Stimulated activated naive CD4-positive, alpha-beta T cell treated with Interleukin-2 at 50 U/mL for 16 hours (primary cell): Measurements from ENCODE around the gene CDC6.

Experiments used
- DNase-seq: peaks from one replicate; lab custom pipeline; 2025; lab: John Stamatoyannopoulos, UW

Gene CDC6

DNA sequence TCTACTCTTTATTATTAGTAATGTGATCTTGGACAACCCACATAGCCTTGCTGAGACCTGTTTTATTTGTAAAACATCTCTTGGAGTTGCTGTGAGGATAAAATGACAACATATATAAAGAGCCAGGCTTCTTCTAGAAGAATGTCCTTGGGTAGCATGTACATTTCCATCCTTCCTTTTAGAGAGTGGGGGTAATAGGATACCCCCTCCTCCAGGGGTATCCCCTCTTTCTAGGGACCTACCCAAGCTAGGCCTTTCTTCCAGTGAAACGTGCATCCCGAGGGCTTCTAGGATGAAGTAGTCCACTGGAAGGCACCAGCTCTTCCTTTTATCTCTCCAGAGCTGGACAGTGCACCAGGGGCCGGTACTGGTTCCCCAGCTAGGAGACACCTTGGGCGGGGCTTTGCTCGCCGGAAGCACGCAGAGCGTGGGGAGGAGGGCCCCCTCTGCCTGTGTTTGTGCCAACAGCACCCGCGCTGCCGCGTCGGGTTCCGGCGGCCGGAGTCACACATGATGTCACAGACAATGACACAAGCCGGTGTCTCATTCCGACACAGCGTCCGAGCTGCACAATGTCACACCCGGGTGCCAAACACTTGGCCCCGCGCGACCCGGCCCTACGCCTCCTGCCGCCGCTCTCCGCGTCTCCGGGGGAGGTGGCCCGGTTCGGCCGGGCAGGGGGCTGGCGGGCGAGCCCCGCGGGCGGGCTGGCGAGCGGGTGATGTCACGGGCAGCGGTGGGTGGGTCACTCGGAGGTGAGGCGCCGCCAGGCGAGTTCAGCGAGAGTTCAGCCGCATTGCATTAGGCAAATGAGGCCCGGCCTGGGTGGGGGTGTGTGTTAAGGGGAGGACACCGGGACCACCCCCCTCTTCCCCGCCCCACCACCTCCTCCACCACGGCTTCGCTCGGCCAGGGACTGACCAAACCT is 53.5 kb downstream of the CDC6 start:
- peak; percentile 79 for DNase-seq

DNA sequence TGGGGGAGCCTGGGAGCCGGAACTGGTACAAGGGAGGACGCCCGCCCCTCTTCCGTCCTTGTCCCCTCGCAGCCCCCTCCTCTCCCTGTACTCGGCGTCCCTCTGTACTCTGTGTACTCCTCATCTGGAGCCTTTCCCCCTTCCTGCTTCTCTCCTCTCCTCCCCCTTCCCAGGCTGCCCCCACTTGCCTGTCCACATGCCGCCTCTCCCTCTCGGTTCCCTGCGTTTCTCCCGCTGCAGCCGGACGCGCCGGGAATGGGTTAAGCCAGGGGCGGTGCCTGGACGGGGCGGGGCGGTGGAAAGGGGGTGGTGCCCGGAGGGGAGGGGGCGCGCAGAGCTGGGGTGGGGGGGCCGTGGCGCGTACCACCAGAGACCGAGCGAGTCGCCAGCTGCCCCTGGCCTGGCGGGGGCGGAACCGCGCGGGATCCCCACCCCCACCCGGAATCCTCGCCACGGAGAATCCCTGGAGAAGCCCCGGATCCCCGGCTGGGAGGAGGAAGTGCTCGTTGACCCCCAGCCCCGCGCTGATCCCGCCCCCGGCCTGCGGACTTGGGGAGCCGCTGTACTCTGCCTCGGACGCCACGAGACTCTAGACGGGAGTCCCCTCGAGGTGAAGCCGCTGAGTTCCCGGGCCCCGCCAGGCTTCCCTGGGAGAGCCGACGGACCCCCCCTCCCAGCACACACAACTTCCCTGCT is 54.3 kb downstream of the CDC6 start:
- no peak for DNase-seq

DNA sequence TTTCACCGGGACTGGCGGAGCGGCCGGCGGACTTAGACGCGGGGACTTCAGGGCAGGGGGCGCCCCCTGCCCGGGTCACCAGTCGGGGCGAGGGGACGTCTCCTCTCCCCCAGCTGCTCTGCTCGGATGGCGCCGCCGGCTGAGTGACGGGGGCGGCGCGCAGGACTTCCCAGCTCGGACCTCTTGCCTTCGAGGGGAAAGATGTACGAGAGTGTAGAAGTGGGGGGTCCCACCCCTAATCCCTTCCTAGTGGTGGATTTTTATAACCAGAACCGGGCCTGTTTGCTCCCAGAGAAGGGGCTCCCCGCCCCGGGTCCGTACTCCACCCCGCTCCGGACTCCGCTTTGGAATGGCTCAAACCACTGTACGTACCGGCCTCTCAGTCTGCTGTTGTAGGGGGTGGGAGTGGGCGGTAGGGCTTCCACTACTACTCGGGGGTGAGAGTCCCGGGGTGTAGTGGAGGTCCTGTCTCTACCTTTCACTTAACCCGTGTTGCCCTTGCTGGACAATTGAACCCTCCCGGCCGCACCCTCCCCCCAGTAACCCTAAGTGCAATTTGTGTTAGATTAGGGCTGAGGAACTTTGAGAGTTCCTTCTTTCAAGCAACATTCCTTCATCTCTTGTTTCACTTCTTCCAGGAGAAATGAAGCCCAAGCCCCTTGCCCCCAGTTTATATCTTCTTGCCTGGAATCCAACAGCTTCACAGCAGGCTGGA is 55.0 kb downstream of the CDC6 start:
- no peak for DNase-seq

DNA sequence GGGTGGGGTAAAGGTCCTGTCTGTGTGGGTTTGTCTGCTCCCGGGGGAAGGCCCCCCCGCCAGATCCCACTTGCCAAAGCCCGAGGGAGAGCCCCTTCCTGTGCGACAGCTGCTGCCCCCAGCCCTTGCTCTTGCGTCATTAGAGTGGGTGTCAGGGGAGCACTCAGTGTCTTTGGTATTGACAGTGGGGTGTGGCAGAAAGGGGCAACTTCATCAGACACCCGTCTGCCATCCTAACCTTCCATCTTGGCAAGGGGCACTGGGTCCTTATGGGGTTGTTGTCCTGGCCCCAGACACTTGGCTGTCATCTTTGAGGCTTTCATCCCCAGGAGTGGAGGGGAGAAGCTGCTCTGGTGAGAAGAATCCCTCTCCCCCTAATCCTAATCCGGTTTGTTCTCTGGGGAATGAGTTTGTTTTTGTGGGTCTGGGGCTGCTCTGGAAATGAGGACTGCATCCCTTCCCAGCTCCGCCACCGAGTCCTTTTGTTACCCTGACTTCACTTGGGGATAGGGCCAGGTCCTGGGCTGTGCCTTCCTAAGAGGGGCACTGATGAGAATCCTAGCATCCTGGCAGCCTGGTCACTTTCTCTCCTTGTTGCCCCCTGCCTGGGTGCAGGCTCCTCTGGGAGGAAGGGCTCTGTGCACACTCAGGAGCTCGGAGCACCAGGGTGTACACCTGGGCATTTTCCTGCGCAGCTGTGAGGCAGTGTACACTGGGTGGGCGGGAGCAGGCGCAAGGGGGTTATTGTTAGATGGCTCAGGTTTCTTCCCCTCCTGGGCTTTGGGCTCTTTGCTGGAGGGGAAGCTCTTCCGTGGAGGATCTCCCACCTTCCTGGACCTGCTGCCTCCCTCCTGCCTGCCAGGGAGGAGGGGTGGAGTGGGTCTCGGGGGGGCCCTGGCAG is 55.8 kb downstream of the CDC6 start:
- DNase-seq = no peak

DNA sequence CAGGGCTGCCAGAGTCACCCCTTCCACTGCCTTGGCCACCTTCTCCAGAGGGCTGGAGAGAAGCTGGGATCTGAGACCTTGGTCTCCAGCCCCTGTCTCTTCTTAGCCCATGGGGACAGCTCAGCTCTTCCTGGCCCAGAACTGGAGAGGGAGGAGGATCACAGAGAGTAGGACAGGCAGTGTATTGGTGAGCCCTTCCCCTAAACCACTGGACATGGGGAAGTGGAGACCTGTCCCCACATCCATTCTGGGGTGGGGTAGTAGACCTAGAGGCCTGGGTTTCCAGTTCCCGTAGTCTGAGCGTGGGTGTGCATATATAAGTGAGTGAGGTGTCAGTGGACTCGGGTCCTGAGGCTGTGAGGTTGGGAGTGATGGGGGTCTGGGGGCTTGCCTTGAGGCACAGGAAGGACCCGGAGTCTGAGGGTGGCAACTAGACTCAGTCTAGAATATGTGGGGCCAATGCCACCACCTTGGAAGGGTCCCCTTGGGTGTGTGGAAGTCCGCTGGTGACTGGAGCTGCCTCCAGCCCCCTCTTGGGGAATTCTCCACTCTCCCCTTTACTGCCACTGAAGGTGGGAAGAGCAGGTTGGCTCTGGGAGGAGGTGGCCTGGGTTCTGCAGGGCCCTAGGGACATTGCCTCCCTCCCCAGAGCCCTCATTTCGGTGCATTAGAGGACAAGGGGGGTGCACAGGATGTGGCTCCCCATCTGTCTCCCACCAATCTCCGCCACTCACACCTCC is 56.9 kb downstream of the CDC6 start:
- DNase-seq = no peak

DNA sequence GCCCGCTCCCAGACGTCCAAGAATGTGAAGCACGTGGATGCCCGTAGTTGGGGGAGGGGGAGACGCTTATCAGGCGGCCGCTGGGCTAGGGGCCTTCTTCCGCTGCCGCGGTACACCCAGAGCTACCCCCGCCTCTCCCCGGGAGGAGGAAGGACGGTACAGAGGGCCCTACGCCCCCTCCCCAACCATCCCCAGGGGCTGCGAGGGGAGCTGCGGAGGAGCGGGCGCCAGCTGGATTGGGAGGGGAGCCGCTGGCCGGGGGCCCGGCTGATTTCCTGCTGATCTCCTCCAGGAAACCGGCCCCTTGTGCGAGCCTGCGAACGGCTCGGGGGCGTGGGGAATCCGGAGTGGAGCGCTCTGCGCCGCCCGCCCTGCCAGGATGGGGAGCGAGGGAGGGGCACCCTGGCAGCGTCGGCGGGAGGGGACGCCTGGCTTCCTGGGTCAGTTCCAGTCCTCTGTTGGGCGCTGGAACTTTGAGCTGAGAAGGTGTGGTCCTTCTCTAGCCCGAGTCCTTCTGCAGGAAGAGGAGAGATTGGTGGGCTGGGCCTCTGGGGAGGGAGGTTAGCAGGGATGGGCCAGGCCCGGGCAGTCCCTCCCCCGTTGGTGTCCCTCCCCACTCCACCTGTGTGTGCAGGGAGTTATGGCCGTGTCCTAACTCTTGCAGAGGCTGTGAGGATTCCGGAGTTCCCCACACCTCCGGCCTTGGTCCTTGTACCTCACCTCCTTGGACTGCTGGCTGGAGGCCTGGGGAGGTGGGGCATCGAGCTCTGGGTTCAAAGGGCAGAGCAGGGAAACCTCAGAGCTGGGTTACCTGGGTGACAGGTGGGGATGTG is 57.7 kb downstream of the CDC6 start:
- no peak for DNase-seq

DNA sequence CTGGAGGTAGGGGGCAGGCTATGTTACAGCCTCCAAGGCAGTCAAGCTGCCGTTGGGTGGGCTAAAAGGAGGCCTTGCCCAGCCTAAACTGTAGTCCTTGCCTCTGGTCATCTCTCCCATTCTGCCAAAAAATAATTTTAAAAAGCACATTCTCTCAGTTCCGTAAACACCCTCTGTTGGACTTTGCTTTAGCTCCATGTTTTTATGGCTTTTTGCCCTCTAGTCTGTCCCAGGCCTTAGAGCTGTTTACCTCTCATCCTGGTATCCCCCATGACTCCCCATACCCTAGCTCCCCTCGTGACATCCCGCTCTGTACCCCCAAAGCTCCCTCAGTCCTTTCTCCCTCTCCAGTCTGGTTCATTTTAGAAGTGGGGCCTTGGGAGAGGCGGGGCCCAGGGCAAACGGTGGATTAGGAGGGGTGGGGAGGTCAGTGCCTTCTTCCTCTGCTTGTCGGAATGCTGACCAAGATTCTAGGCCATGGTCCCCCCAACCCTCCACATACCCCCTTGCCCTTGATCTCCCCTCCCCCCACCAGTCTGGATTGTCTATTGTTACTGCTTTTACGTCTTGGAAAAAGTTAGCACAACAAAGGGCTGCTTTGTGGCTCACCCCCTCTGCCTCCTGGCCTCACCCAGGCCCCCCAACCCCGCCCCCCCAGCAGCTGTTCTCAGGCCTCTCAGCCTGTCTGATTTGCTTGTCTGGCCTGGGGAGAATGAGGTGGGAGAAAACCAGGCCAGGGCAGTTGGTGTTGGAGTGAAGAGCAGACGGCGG is 58.5 kb downstream of the CDC6 start:
- no peak for DNase-seq

DNA sequence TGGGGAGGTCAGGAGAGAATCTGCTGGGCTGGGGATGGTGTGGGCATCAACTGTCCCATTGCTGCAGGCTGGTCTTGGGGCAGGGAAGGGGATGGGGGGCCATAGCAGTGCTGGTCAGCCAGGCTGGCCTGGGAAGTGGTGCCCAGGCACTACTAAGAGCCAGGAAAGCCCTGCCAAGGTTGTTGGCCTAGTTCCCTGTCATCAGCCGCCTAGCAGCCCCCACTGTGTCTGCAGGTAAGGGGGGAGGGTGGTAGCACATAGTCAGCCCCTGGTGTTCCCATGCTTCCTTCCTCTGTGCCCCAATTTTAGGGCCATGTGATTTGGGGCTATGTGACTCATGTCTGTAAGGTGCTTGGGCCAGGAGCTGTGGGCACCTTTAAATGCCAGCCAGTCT is 59.1 kb downstream of the CDC6 start:
- DNase-seq = no peak

DNA sequence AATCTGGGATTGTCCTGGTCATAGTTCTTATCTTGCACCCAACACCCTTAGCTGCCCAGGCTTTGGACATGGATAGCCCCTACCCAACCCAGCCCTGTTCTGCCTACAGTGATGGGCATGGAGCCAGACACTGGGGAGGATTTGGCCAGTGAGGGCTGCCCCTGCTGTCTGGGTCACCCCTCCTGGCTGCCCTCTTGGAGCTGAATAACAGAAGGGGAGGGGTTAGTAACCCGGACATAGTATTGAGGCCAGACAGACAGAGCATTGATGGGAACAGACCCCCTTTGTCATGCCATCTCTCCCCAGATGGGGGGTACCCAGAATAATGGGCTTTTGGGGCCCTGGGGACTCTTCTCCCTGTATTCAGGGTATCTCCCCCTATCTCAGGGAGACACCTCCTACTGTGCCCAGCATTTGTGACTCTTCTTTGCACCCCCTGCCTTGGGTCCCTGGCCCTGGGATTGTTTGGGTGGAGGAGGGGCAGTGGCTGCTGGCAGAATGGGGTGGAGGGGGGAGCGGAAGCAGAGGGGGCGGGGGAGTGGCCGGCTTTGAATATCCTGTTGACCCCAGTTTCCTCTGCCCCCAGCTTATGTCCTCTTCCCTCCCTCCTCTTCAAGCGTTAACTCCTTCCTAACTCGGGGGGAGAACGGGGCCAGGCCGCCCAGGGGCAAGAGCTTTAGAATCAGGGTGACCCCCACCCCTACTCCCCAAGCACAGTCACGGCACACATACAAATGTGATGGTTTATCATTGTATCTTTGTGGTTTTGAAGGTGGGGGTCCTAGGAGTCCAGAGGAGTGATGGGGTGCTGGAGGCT is 59.8 kb downstream of the CDC6 start:
- DNase-seq = no peak

DNA sequence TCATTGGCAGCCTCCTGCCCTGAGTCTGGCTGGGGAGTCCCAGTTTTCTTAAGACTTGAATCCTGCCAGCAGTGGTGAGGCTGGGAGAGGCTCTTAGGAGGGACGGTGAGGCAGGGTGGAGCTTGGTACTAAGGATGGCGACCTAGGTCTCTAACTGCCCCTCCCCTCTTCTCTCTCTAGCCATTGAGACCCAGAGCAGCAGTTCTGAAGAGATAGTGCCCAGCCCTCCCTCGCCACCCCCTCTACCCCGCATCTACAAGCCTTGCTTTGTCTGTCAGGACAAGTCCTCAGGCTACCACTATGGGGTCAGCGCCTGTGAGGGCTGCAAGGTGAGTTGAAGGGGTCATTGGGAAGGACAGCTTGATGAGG is 60.4 kb downstream of the CDC6 start:
- DNase-seq = no peak

DNA sequence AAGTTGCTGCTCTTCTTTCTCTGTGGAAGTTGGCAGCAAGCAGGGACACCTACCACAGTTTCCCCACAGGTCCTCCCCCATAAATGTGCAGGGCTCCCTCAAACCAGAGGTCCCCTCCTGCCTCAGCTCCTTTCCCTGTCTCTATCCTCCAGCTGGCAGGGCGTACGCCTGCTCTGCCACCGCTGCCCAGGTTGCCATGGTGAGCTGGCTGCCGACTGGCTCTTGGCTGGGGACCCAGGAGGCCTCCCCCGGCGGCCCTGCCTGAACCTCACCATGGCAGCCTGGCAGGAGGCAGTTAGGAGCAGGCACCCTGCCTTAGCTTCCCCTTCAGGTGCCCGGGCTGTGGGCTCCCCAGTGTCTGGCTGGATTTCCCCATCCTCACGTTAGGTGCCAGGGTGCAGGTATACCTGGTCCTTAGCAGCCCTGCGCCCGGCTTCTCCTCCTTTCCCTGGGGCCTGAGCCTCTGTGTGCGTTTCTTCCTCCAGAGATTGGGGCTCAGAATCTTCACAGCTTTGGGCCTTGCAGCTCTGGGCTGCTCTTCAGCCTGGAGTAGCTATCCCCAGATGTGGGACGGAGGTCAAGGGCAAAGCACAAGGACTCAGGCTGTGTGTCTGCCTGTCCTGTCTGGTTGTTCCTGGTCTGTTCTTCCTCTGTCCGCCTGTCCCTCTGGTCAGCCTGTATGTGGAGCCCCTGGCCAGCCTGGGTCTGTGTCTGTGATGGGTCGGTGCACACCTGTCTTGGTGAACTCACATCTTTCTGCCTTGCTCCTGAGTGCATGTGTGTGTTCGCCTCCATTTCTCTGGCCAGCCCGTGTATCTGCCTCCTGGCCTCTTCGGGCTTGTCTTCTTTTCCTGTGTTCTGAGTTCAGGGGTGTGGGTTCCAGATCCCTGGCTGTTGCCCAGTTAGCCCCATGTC is 61.1 kb downstream of the CDC6 start:
- DNase-seq = no peak

DNA sequence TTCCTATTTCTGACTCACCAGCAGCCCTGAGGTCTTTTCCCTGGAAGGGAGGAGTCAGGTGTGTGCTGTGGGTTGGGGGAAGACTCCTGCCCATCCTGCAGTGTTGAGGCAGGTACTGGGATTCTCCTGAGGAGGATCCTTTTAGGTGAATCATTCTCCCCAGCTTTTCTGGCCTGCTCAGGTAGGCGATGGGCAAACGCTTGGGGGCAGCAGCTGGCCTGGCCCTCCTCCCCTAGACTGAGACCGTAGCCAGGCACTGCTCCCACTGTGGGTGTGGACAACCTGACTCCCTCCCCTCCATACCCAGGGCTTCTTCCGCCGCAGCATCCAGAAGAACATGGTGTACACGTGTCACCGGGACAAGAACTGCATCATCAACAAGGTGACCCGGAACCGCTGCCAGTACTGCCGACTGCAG is 61.8 kb downstream of the CDC6 start:
- no peak for DNase-seq

DNA sequence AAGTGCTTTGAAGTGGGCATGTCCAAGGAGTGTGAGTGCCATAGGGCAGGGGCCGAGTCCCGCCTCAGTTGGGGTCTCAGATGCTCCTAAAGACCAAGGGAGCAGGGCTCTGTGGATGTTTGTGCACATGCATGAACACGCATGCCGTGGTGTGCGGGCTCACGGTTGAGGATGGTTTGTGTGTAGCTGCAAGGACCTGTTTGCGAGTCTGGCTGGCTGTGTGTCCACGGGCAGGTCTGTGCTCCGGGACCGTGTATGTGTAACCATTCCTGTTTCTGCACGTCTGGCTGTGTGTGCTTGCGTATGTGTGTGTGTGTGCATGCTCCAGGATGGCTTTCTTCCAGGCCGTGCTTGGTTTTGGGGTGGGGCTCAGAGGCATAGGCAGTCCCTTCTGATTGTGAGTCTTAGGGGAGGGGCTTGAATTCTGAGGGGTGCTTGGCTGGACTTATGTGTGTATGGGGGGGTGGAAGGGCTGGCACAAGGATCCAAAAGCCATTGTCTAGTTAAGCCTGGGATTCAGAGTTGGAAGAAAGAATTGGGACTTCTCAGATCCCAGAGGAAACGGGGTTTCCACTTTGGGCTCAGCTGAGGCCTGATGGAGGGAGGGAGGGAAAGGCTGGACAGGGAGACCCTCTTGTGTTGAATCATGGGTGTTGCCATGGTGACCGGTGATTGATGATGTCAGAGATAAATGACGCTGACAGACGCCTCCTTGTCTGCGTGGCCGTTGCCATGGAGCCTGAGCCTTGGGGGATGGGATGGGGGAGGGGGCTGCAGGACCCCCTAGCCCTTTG is 62.4 kb downstream of the CDC6 start:
- DNase-seq = no peak

DNA sequence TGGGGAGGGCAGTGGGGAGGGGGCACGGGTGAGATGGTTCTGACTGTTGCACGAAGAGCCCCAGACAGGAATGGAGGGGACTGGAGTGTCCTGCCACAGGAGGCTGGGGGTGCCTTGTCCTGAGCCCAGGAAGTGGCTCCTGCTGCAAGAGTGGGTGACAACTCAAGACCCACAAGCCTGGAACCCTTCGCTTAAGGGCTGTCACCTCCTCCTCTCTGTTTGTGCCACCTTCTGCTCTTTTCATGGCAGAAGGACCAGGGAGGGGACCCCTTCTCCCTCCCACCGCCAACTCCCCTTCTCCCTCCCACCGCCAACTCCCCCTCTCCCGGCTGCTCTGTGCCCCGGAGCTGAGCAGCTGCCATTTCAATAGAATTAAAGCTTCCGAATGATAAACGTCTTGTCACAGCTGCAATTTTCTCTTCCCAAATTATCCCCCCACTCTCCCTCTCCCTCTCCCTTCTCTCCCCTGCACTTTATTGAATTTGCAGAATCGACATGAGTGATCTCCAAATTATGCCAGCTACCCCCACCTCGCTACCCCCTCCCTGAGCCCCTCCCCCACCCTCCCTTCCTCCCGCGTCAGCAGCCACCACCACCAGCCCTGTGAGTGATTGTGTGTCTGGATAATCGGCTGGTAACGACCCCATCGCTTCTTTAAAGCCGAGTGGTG is 63.1 kb downstream of the CDC6 start:
- DNase-seq = no peak

DNA sequence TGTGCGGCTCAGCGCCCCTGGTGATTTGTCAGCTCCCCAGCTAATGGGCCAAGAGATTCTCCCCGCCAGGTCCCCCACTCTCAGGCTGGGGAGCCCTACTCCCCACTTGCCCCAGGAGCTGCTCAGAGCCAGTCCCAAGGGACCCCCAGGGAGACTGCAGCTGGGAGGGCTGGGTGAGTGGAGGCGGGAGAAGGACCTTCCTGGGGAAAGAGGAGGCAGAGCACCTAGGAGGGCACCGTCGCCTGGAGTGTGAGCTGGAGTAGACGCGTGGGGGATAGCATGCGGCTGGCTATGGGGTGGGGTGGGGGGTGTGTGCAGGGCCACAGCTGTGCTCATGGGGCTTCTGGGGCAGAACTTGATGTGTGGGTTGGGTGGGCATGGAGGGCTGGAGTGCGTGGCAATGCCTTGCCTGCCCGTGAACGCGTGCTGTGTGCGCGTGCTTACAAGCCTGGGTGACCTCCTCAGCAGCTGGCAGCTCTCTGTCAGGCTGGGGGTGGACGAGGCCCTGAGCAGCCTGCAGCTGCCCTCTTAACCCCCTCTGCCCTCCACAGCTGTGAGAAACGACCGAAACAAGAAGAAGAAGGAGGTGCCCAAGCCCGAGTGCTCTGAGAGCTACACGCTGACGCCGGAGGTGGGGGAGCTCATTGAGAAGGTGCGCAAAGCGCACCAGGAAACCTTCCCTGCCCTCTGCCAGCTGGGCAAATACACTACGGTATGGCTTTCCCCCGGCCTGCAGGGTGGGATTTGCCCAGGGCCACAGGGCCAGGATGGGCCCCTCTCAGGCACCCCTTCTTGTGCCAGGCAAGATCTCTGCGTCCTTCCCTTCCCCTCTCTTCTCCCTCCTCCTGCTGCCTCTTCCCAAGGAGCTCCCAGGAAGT is 63.9 kb downstream of the CDC6 start:
- no peak for DNase-seq
